ENCODE results near the gene RALGAPA2. TPM values are rescaled to one million over a fixed set of nuclear protein-coding genes. Genes with fewer than 3 reads are reported as not detected.

Gene RALGAPA2
- total and polyA plus RNA-seq, 8 donors = 34.5 to 79.8 (median 43.1) TPM

DNA sequence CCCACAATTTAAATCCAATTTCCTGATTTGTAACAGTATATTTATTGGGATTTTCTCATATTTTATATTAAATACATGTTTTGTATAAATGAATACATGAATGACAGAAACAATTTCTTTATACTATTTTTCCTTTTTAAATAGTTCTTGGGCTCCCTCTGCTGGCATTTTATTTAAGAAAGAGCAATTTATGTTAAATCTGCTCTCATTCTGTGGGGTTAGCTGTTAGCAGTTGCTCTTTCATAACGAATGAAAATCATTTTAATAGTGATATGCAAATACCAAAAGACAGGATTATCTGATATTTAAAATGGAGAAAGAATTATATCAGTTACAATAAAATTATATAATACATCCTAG is 118.3 kb downstream of the RALGAPA2 start:
- intact Hi-C loops (cut with DNase I) = loop anchor here in 1 of 2 donors (10.0 kb wide), 1 partner anchor 231 kb away; no protein-coding TSS in a partner anchor
- ATAC-seq = peak; percentile 33
- H3K27me3 ChIP-seq = no peaks in the 10 kb centered on the region
- H3K27ac ChIP-seq = peak overlapping the region; percentile 3 to 51
- no peaks in the 10 kb centered on the region for H3K9me3 ChIP-seq
- peak in 1 of 4 donors; percentile 58 for DNase-seq
- peaks cover 0 to 54% of the 10 kb centered on the region in 2 donors for H3K36me3 ChIP-seq
- peaks cover 0 to 11% of the 10 kb centered on the region in 2 donors for H3K4me1 ChIP-seq
- no peak overlapping the region for H3K4me3 ChIP-seq
- TF ChIP-seq CTCF (IDR thresholded peaks at IDR 0.05) = peak in 1 of 2 donors; percentile 13

DNA sequence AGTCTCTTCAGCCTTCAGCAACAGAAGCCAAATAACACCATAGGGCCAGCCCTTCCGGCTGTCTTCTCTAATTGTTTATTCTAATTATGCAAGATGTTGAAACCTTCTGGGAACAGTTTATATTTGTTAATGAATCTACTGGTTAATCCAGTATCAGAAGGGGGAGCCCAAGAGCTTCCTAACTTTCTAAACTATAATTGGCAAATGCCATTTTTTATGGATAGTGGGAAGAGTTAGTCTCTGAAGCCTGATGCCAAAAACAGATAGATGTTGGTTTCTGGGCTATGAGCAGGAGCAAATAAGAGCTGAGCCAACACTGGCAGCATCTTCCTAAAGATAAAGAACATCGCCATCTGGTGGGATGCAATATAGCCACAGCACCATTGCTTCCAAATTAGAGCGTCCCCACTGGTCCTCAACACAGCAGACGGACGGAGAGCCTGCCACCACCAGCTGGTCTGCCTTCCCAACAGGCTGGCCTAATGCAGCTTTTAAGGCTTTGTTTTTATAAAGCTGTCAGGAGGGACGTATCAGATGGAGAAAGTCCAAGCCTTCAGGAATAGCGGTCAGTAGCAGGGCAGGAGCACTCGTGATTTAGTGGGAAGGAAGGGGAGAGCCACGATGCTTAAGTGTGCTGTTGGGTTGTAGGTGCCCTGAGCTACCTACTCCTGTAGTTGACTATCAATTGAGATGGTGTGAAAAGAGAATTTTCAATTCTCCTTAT is 118.8 kb downstream of the RALGAPA2 start:
- H3K4me1 ChIP-seq = peaks cover 0 to 11% of the 10 kb centered on the region in 2 donors
- no peaks in the 10 kb centered on the region for H3K27me3 ChIP-seq
- intact Hi-C loops (cut with DNase I) = loop anchor here in 1 of 2 donors (10.0 kb wide), 1 partner anchor 231 kb away; no protein-coding TSS in a partner anchor
- DNase-seq = peak in 3 of 4 donors; percentile 33 to 93 (median 91)
- peaks cover 0 to 54% of the 10 kb centered on the region in 2 donors for H3K36me3 ChIP-seq
- TF ChIP-seq CTCF (IDR thresholded peaks at IDR 0.05) = peak in 1 of 2 donors; percentile 28
- H3K9me3 ChIP-seq = no peaks in the 10 kb centered on the region
- no peak overlapping the region for H3K4me3 ChIP-seq
- peak; percentile 77 for ATAC-seq
- H3K27ac ChIP-seq = peak overlapping the region; percentile 3 to 51

DNA sequence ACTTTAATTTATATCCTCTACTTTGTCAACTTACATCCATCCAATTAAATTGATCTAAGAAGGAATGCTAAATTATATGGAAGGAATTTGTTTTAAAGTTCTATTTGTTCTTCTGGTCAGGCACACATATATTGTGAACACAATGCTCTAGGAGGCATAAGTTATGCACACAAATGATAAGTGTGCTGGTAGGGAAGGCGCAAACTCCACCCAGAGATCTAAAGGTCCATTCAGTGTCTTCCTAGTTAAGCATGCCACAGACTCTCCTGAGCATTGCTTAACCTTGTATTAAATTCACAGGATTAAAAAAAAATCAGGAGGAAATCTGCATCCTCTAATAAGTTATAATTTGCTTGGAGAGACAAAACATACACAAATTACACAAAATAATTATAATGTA is 127.3 kb downstream of the RALGAPA2 start:
- peaks cover 0 to 97% of the 10 kb centered on the region in 2 donors for H3K36me3 ChIP-seq
- ATAC-seq = no peak

DNA sequence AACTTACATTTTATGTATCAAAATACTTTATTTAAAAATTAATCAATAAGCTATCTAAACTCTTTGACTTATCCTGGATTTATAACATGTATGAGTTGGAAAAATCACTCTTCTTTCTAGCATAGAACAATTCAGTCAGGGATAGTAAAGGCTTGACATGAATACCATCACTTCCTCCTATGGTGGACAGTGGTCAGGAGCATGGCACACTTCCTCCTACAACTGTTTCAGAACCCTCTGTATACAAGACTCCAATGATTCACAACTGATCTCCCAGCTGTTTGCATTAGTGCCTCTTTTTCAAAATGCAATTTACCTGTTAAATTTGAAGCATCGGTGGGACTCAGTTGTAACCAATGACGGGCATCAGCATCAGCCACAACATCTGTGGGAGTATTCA is 129.7 kb downstream of the RALGAPA2 start:
- ATAC-seq (no peak), DNase-seq (no peak)
- Histone ChIP-seq H3K27me3 (no peaks in the 10 kb centered on the region), H3K9me3 (no peaks in the 10 kb centered on the region), H3K27ac (no peak overlapping the region), H3K4me1 (no peaks in the 10 kb centered on the region), H3K4me3 (no peak overlapping the region), H3K36me3 (peaks cover 0 to 91% of the 10 kb centered on the region in 2 donors)
- TF ChIP-seq CTCF (IDR thresholded peaks at IDR 0.05) = no peak
- intact Hi-C loops (cut with DNase I) = no loop called here

More for the DNA sequence above, 127.3 kb downstream of the RALGAPA2 start:
- H3K27ac ChIP-seq = no peak overlapping the region
- no peaks in the 10 kb centered on the region for H3K27me3 ChIP-seq
- no peak overlapping the region for H3K4me3 ChIP-seq
- H3K9me3 ChIP-seq = no peaks in the 10 kb centered on the region
- no peak for TF ChIP-seq CTCF (IDR thresholded peaks at IDR 0.05)
- H3K4me1 ChIP-seq = no peaks in the 10 kb centered on the region
- intact Hi-C loops (cut with DNase I) = no loop called here
- no peak for DNase-seq

DNA sequence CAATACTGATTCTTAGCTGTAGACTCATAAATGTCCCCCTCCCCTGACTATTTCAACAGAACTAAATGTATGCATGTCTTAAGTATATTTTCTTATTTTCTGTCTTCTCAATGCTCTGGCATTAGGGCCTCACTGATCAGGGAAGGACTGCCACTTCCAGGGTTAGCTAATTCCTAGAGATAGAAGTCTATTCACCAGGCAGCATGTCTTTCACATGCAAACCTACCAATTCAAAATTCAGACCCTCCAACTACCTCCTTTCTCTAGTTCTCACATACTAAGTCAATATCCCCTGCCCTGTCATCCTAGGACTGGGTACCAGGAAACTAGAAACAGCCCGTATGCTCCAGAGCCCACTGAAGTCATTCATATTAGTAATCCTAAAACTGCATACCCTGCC is 132.3 kb downstream of the RALGAPA2 start:
- intact Hi-C loops (cut with DNase I) = no loop called here
- H3K36me3 ChIP-seq = peaks cover 0 to 87% of the 10 kb centered on the region in 2 donors
- DNase-seq = no peak

More for the DNA sequence above, 132.3 kb downstream of the RALGAPA2 start:
- TF ChIP-seq CTCF (IDR thresholded peaks at IDR 0.05) = no peak
- Histone ChIP-seq H3K27me3 (no peaks in the 10 kb centered on the region), H3K27ac (no peak overlapping the region), H3K4me1 (no peaks in the 10 kb centered on the region), H3K9me3 (no peaks in the 10 kb centered on the region), H3K4me3 (no peak overlapping the region)
- ATAC-seq = no peak
